CD4-positive, alpha-beta T cell (primary cell): ENCODE measurements around the gene ELFN2. TPM values are rescaled to one million over a fixed set of nuclear protein-coding genes. Genes with fewer than 3 reads are reported as not detected.

Experiments
- ATAC-seq: fragments of 200-7000 bp; cut with Tn5 transposase; one replicate; pipeline ENCODE4 v1.10.0; 2022; ENCODE audit warnings: mild to moderate bottlenecking; ENCODE audit not compliant: poor library complexity
- CTCF ChIA-PET: fragments of 350-600 bp; sonication (Branson Sonifier 250); formaldehyde crosslinking; loops from one replicate; lab custom pipeline; 2021; ENCODE audit warnings: antibody characterized with exemption, inconsistent platforms; lab: Charles Lee
- POLR2A ChIA-PET: fragments of 350-600 bp; sonication (Branson Sonifier 250); formaldehyde crosslinking; loops from one replicate; lab custom pipeline; 2021; ENCODE audit warnings: antibody characterized with exemption, inconsistent platforms; lab: Charles Lee
- DNase-seq, 14 experiments: peaks; one replicate each; pipeline ENCODE4 v3.0.0-alpha.2; 2013 to 2020; ENCODE audit warnings: mixed read lengths in 2 of 14
- H3K27ac ChIP-seq, 2 donors: one replicate each; pipeline versions ENCODE4 v1.5.1 to v1.7.0; 2013; ENCODE audit warnings: low read length in 2 of 2, low read depth in 1 of 2, mild to moderate bottlenecking in 1 of 2
- H3K27me3 ChIP-seq, 2 experiments: 1 replicate in 1 of 2; 2 replicates in 1 of 2; pipeline versions ENCODE4 v1.6.1 to v1.7.0; 2013; ENCODE audit warnings: low read length in 2 of 2, control low read depth in 1 of 2, mild to moderate bottlenecking in 1 of 2, moderate library complexity in 1 of 2; ENCODE audit not compliant: insufficient read depth in 2 of 2, control insufficient read depth in 1 of 2
- H3K36me3 ChIP-seq: one replicate; pipeline ENCODE4 v1.6.1; 2013; ENCODE audit warnings: low read length, control low read depth; ENCODE audit not compliant: insufficient read depth
- H3K4me1 ChIP-seq: one replicate; pipeline ENCODE4 v1.6.1; 2013; ENCODE audit warnings: low read length, control low read depth; ENCODE audit not compliant: insufficient read depth
- H3K4me3 ChIP-seq: one replicate; pipeline ENCODE4 v1.5.1; 2013; ENCODE audit warnings: mild to moderate bottlenecking, low read length, moderate library complexity
- H3K9me3 ChIP-seq, 2 experiments: 1 replicate in 1 of 2; 2 replicates in 1 of 2; pipeline versions ENCODE4 v1.6.1 to v1.7.0; 2013; ENCODE audit warnings: low read length in 2 of 2, mild to moderate bottlenecking in 2 of 2, control low read depth in 1 of 2, moderate library complexity in 1 of 2; ENCODE audit not compliant: control insufficient read depth in 1 of 2, insufficient read depth in 1 of 2
- H3K27ac Mint-ChIP-seq: one replicate; pipeline ENCODE4 v1.8.0; 2020; ENCODE audit warnings: mixed read lengths
- H3K27me3 Mint-ChIP-seq: one replicate; pipeline ENCODE4 v1.8.0; 2021; ENCODE audit warnings: mixed read lengths
- H3K36me3 Mint-ChIP-seq: one replicate; pipeline ENCODE4 v1.8.0; 2021; ENCODE audit warnings: low read depth, mixed read lengths
- H3K4me1 Mint-ChIP-seq: one replicate; pipeline ENCODE4 v1.8.0; 2021; ENCODE audit warnings: low read depth, mixed read lengths
- H3K4me3 Mint-ChIP-seq: one replicate; pipeline ENCODE4 v1.8.0; 2020; ENCODE audit warnings: mild to moderate bottlenecking, mixed read lengths
- H3K9me3 Mint-ChIP-seq: one replicate; pipeline ENCODE4 v1.8.0; 2020; ENCODE audit warnings: mixed read lengths
- CTCF ChIP-seq: fragments of 200-600 bp; IDR thresholded peaks from one replicate; pipeline ENCODE4 v1.8.0; 2022; ENCODE audit warnings: antibody characterized with exemption, mild to moderate bottlenecking
- intact Hi-C, 2 experiments: fragments of 100-400 bp; cut with DNase I in 1 of 2; cut with micrococcal nuclease in 1 of 2; formaldehyde crosslinking; loops; one replicate each; pipeline versions ENCODE4 v1.15.1 to v1.9.0; 2023 to 2025; cut with DNase I, micrococcal nuclease
- total RNA-seq, 174 experiments: library from RNA in 2 of 174; stranded (reverse) in 2 of 174; gene quantifications; one replicate each; pipeline ENCODE4 v1.2.3 and lab custom pipeline; 2021 to 2026

The ELFN2 gene
- total RNA-seq, 2 experiments from 2014 or later, result 0.05 to 0.20 TPM

- Mint-ChIP-seq H3K27ac (no peak overlapping the region), H3K9me3 (no peaks in the 10 kb centered on the region), H3K36me3 (no peaks in the 10 kb centered on the region), H3K4me1 (peaks cover 10% of the 10 kb centered on the region), H3K4me3 (no peak overlapping the region), H3K27me3 (peaks cover 17% of the 10 kb centered on the region)
- Histone ChIP-seq H3K27me3 (peaks cover 23 to 27% of the 10 kb centered on the region in 2 experiments), H3K4me1 (peaks cover 25% of the 10 kb centered on the region), H3K9me3 (peaks cover 0 to 10% of the 10 kb centered on the region in 2 experiments), H3K27ac (no peak overlapping the region), H3K36me3 (no peaks in the 10 kb centered on the region), H3K4me3 (no peak overlapping the region)
- ATAC-seq, result no peak
- intact Hi-C loops, result no loop called here
- no peak for DNase-seq
- POLR2A ChIA-PET, result no interaction called here
- TF ChIP-seq CTCF, result no peak
- CTCF ChIA-PET, result no interaction called here
Observed at GRCh38 chr22:37320726-37321677, 106.3 kb downstream of the ELFN2 start.

DNA sequence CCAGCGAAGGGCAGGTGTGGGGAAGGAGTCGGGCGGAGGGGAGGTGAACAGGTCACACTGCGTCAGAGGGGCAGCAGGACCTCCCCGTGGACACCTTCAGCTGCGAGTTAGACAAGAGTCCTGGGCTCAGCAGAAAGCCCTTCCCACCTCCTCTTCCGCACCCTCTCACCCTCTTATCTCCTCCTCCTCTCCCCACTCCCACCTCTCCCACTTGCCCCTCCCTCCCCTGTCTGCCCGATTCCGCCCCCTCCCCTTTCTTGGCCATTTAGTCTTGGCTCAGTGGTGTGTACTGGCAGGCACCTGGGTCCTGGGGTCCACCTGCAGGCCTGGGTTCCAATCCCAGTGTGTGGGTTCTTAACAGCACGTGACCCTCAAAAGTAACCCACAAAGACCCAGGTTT, 107.8 kb downstream of the ELFN2 start:
- Histone ChIP-seq H3K9me3 (peaks cover 0 to 2% of the 10 kb centered on the region in 2 experiments), H3K27ac (no peak overlapping the region), H3K27me3 (peaks cover 14 to 18% of the 10 kb centered on the region in 2 experiments), H3K36me3 (no peaks in the 10 kb centered on the region), H3K4me3 (no peak overlapping the region), H3K4me1 (peaks cover 28% of the 10 kb centered on the region)
- ChIA-PET CTCF (no interaction called here), POLR2A (interaction anchor here (1.4 kb wide), 1 partner anchor 10 kb away, joined by 3 read pairs; no protein-coding TSS in a partner anchor)
- peaks cover 19% of the 10 kb centered on the region for H3K4me1 Mint-ChIP-seq
- no peak for ATAC-seq
- TF ChIP-seq CTCF, result no peak
- H3K4me3 Mint-ChIP-seq, result no peak overlapping the region
- DNase-seq, result no peak
- peaks cover 10% of the 10 kb centered on the region for H3K27me3 Mint-ChIP-seq
- intact Hi-C loops, result no loop called here
- no peaks in the 10 kb centered on the region for H3K9me3 Mint-ChIP-seq
- peaks cover 5% of the 10 kb centered on the region for H3K36me3 Mint-ChIP-seq
- no peak overlapping the region for H3K27ac Mint-ChIP-seq

DNA sequence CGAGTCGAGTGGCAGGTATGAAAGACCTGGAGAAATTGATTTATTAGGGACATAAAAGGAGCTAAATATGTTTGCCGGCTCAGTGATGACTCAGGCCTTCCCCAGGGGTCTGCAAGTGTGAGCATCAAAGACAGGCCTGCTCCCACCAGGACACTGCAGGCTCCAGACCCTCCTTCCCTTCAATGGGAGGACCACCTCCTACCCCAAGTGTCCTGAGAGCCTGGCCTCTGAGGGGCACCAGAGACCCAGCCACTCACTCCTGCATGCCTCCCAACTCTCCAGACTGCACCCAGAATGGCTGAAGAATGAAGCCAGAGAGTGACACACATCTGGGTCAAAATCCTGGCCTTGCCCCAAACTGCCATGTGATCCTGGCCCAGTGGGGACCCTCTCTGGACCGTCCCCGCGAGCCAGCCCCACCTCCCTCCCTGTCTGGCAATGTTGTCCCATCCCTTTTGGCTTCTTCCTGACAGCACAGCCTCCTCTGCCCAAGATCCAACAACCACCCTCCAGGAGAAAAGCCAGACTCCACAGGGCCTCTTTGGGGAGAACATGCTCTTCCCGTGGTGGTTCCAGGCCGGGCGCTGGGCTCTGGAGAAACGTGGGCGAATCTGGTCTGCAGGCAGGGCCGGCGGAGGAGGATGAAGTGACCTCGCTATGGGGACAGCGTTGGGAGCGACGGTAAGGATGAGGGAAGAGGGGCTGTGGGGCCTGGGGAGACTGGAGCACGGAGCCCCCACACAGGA, 108.7 kb downstream of the ELFN2 start:
- CTCF ChIA-PET, result no interaction called here

More for the DNA sequence above, 108.7 kb downstream of the ELFN2 start:
- Mint-ChIP-seq H3K27me3 (peaks cover 2% of the 10 kb centered on the region), H3K36me3 (peaks cover 12% of the 10 kb centered on the region), H3K4me1 (peaks cover 26% of the 10 kb centered on the region), H3K27ac (no peak overlapping the region), H3K4me3 (no peak overlapping the region), H3K9me3 (no peaks in the 10 kb centered on the region)
- Histone ChIP-seq H3K27me3 (peaks cover 5 to 9% of the 10 kb centered on the region in 2 experiments), H3K4me1 (peaks cover 36% of the 10 kb centered on the region), H3K4me3 (no peak overlapping the region), H3K9me3 (no peaks in the 10 kb centered on the region), H3K27ac (no peak overlapping the region), H3K36me3 (peaks cover 7% of the 10 kb centered on the region)
- no peak for DNase-seq
- intact Hi-C loops, result no loop called here
- TF ChIP-seq CTCF, result no peak
- ATAC-seq, result no peak
- POLR2A ChIA-PET, result interaction anchor here (1.4 kb wide), 1 partner anchor 9 kb away, joined by 3 read pairs; no protein-coding TSS in a partner anchor

Other genes starting within 250 kb of the ELFN2 start
- gene C1QTNF6, start 239.2 kb downstream of the ELFN2 start, total RNA-seq, result 10 to 100 TPM; 11.9 to 12.1 TPM
- 1 to 10 TPM; 1.9 to 2.1 TPM for gene SSTR3, start 215.0 kb downstream of the ELFN2 start, total RNA-seq
- gene RAC2, start 183.2 kb downstream of the ELFN2 start, total RNA-seq, result 100 to 1,000 TPM; 174 to 180 TPM
- 100 to 1,000 TPM; 134 to 138 TPM for gene CYTH4, start 145.0 kb downstream of the ELFN2 start, total RNA-seq
- gene MFNG, start 58.9 kb upstream of the ELFN2 start, total RNA-seq, result 10 to 100 TPM; 85.1 to 89.9 TPM
- under 1 TPM; 0.20 to 0.63 TPM for gene CARD10, start 91.9 kb upstream of the ELFN2 start, total RNA-seq
- gene CDC42EP1, start 133.0 kb upstream of the ELFN2 start, total RNA-seq, result not detected
- gene LGALS2, start 152.6 kb upstream of the ELFN2 start, total RNA-seq, result 1 to 10 TPM; 2.6 to 3.0 TPM
- gene GGA1, start 181.4 kb upstream of the ELFN2 start, total RNA-seq, result 10 to 100 TPM; 57.0 to 60.9 TPM
- gene SH3BP1, start 212.2 kb upstream of the ELFN2 start, total RNA-seq, result 10 to 100 TPM; 46.9 to 49.0 TPM
- 1 to 10 TPM; 1.5 TPM for gene PDXP, start 231.2 kb upstream of the ELFN2 start, total RNA-seq
- gene LGALS1, start 248.2 kb upstream of the ELFN2 start, total RNA-seq, result 10 to 100 TPM; 85.1 to 93.7 TPM